GM18861 (cell line): ENCODE data around the gene LAMA1.
"Not testable (repeated sequence)": the region's sequence is repeated elsewhere in the genome, so short reads cannot be mapped to it uniquely, and the experiment has no call there.

ENCODE experiments used
- ATAC-seq: cut with Tn5 transposase; IDR thresholded peaks from one replicate; pipeline ENCODE4 v1.9.1; 2021; ENCODE audit not compliant: unreplicated experiment

Gene LAMA1

GRCh38 chr18:6955304-6955703 lies 162.3 kb downstream of the LAMA1 start:
- no peak for ATAC-seq

DNA sequence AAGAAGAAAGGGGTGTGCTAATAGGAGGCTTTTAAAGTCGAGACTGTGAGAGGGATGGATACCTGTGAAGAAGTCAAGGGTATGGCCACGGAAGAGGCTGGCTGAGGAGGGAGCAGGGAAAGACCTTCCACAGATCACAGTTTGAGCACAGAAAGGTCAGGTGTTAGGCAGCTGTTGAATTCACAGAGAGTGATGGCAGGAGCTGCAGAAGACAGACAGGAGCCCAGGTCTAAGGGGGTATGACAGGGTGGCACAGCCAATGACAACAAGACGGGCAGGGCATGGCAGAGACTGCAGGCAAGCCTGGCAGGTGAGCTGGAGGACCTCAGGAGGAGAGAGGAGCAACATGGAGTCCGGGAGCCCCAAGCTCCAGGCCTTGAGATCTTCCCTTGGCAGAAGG lies 163.1 kb downstream of the LAMA1 start:
- no peak for ATAC-seq

GRCh38 chr18:6951336-6952090 lies 166.1 kb downstream of the LAMA1 start:
- ATAC-seq, result no peak

DNA sequence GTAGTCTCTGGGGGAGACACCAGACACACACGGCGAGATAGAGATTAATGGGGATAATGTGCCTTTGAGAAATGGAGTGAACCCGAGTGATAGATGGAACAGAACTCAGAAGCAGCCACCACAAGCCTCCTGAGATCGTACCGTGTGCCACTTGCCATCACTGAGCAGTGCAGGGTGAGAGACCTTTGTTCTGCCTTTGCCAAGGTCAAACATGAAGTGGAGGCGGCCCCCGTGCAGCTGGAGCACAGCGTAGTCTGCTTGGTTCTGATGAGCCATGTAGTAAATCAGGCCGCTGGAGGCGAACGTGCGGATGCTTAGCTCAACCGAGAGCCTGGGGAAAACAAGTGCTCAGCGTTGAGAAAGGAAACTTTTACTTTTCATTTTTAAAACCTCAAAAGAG lies 167.0 kb downstream of the LAMA1 start:
- no peak for ATAC-seq

DNA sequence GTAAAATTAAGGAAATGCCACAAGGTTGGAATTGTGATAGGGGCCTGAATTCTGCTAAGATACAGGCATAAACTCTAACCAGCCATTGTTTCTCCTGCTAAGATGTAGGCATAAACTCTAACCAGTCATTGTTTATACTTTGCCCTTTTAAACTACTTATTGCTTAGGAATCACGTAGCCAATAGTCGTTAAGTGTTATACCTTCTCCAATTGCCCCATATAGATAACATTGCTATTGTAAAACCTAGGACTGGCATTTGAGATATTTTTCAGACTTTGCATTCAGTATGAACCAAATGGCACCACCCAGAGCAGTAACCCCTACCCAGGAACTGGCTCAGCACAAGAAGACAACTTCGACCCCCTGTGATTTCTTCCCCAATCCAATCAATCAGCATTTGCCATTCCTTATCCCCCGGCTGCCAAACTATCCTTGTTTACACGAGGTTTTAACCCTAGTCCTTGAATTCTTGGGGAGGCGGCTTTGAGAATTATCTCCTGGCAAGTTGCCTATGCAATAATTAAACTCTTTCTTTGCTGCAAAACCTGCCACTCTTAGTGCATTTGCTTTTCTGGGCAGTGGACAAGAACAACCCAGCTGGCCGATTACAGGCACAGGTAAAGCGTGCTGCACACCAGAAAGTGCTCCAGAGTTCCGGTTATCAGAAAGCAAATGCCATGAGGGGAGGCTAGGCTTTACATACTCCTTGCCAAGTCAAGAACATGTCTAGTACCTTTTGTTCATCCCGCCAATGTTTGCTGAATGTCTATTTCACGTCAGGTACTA lies 167.6 kb downstream of the LAMA1 start:
- ATAC-seq, result no peak

- ATAC-seq, result no peak
Observed at GRCh38 chr18:6948281-6949055, 169.1 kb downstream of the LAMA1 start.

- no peak for ATAC-seq
Observed at GRCh38 chr18:6947338-6948030, 170.1 kb downstream of the LAMA1 start.

DNA sequence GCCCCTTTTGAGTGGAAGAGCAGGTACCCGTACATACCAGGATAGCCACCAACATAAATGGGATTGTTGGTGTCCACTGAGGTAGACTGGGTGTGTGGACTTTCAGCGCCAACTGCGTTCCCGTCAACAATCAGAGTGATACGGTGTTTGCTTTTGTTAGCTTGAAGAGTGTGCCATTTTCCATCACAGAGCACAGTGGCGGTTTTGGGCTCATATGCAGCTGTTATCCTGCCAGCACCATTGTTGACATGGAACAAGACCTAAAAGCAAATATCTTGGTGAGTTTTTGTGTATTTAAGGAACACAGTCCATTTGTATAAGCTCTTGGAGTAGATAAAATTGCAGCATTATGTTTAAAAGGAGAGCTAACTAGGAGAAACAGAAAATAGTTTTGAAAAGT lies 174.5 kb downstream of the LAMA1 start:
- ATAC-seq, result no peak

DNA sequence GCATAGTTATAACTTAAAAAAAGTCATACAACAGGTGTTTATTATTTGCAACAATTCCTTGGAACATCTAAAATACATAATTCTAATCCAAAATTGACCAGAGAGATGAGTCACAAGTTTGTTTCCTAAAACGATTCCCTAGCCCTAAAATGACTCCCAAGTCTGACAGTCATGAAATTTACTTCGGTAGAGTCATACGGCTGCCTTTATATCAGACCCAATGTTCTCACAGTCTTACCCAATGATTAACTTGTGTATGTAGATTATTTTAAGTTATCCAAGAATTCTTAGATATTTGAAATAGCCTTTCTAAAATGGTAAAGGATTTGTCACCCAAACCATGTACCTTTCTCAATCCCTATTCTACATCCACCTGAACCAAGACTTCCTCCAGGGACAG lies 174.9 kb downstream of the LAMA1 start:
- no peak for ATAC-seq

DNA sequence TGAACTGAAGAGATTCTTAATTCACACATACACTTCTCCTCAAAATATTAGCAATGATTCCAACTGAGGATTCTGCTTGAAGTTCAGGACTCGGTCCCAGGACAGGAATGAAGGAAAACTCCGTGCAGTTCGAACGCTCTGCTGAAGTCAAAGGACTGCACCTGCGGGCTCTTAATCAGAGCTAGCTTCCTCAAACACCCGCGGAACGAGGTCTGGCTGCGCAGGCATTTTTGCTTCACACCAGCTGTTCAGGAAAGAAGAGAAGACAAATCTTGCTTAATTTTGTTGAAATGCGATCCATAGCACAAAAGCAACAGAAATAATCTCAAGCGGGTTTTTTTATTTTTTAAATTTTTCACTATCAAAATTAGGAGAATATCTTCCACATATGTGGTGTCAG lies 175.6 kb downstream of the LAMA1 start:
- no peak for ATAC-seq

GRCh38 chr18:6940451-6940850 lies 177.1 kb downstream of the LAMA1 start:
- ATAC-seq, result no peak

DNA sequence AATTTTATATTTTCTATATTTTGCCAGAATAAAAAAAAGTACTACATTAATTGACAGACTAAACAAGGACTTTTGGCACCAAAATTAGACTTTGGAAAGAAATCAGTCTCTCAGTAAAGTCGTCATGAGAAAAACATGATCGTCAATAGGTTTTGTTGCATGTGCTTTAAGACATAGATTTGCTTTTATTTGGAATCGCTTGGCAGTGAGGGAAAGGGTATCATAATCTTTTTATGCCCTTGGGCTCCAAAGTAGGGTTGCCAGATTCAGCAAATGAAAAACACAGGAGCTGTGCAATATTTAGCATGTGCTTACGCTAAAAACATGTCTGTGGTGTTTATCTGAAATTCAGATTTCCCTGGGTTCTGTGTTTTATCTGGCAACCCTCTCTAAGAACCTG lies 177.6 kb downstream of the LAMA1 start:
- no peak for ATAC-seq

GRCh38 chr18:6938403-6938802 lies 179.2 kb downstream of the LAMA1 start:
- not testable (repeated sequence) for ATAC-seq

DNA sequence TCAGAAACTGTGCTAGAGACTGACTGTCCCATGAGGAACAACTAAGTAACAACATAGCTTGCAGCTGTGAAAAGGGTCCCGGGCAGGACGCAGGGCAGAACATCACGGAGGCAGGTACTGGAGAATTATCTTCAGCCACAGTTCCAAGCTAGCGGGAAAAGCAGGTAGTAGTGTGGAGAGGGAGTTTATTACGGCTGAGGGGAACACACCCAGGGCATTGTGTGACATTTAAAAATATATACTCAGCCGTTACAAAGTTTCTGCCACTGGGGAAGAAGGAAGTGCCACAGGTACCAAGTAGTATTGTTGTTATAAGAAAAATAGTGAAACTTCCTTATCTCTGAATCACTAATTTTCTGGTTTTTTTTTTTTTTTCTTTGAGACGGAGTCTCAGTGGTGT lies 179.6 kb downstream of the LAMA1 start:
- ATAC-seq, result no peak

GRCh38 chr18:6934859-6935258 lies 182.7 kb downstream of the LAMA1 start:
- no peak for ATAC-seq

DNA sequence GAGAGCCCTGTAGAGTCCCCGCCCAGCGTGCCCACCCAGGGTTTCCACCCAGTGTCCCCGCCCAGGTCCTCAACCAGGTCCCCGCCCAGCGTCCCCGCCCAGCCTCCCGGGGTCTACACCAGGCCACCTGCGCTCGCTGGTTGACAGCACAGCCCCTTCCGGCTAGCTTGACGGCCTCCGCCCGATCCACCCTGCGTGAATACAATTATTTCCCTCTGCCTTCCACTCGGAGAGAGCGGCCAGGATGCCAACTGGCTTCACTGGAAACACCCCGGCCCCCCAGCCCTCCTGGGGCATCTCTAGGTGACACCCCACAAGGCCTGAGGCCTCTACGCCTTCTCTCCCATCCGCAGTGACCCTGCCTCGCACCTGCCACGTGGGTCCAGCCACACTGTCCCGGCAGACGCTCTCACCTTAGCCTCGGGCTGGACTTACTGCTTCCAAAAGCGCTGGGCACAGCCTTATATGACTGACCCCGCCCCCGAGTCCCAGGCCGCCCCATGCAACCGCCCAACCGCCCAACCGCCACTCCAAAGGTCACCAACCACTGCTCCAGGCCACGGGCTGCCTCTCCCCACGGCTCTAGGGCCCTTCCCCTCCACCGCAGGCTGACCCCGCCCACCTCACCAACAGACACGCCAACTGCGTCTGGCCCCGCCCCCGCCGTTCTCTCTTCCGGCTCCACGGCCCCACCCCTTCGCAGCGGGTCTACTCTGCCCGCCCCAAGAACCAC lies 188.1 kb downstream of the LAMA1 start:
- no peak for ATAC-seq

DNA sequence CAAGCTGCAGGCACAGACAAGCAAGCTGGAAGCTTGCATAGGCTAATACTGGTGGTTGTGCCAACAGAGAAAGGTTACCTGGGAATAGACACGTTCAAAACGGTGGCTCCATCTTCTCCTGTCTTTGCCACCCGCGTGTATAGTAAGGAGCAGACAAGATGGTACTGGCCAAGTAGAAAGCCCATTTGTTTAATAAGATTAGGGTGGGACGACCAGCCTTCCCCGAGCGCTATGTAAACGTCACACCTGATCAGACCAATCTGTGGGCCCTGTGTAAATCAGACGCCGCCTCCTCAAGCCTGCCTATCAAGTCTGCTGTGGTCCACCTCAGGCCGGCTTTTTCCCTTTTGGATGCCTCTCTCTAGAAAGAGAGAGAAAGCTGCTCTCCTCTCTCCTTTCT lies 189.2 kb downstream of the LAMA1 start:
- ATAC-seq, result no peak

- ATAC-seq, result no peak
Observed at GRCh38 chr18:6927153-6927552, 190.4 kb downstream of the LAMA1 start.

DNA sequence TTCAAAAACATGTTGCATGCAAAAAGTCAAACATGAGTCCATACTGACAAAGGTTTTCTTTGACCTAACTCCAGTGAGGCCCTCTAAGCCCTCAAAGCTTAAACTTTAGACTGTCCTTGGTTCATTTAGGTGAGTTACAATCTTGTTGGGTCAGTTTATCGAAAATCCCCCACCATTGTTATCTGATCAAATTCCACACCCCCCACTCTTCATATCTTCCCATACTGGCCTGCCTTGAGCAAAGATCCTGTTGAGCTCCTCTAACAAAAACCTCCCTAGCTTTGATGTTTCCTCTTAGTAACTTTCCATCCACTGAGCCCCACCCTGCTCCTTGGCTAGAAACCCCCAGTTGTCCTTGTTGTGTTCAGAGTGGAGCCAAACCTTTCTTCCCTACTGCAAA lies 194.4 kb downstream of the LAMA1 start:
- ATAC-seq, result no peak

- ATAC-seq, result no peak
Observed at GRCh38 chr18:6921571-6921970, 196.0 kb downstream of the LAMA1 start.
